Stimulated activated CD8-positive, alpha-beta memory T cell treated with anti-CD3 and anti-CD28 coated beads, Interleukin-15, amount 100 ng/mL, for 1 hour (primary cell): Measurements from ENCODE around the gene LRFN2.

ENCODE experiments used
- DNase-seq: peaks from one replicate; pipeline ENCODE4 v3.0.0-alpha.2; 2020; ENCODE audit warnings: low read depth

Gene LRFN2

DNA sequence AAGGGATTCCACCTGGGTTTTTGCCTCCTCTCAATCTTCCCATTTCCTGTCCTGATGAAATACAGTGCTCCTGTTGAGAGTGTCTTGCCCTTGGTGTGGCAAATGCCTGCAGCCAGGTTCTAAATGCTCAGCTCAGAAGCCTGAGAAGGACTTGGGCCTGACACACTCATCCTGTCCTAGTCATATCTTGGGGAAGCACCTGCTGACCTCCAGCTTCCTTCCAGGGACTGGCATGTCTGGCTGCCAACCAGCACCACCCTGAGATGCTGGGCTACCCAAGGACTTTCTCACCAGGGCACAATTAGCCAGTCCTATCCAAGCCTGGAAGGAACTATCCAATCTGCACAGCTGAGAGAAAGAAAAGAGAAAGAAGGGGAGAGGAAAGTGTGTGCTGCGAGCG, 43.4 kb downstream of the LRFN2 start:
- DNase-seq, result no peak

DNA sequence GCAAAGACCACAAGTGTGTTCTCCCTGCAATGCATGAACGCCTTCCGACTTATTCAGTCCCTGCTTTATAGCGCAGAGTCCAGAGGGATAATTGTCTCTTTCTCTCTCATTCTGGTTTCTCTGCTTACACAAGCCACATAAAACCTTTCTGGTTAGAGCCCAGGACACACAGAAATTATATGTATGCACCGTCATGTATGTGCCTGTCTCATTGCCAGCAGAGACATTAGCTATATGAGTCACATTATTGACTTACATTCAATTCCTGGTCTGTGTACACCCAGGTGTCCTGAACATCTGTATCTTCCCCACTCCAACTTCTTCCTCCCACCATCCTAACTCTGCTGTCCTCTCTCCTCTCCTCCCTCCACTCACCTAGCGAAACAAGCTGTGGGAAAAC, 44.0 kb downstream of the LRFN2 start:
- no peak for DNase-seq

DNA sequence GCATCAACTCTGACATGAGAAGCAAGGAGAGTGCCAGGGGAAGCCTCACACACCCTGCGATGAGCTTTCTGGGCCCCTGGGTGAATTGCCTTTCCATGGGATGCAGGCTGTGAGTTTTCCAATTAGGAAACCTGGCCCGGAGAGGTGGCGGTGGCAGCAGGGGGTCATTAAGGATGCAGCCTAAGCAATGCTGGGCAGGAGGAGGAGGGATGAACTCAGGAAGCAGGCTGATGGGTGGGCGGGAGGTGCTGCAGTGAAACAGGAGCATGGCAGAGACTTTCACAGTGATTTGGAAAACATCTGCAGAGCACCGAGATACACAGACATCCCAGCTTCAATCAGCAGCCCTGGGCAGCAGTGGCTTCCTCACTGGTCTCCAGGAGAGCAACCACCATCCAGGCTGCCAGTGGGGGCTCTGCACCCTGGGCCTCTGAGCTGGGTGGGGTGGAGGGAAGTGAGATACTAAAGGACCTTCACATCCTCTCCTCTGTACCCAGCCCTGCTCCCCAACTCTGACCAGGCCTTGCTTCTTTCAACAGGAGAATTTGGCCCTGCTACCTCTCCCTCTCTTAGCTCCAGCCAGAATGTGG, 44.9 kb downstream of the LRFN2 start:
- no peak for DNase-seq

DNA sequence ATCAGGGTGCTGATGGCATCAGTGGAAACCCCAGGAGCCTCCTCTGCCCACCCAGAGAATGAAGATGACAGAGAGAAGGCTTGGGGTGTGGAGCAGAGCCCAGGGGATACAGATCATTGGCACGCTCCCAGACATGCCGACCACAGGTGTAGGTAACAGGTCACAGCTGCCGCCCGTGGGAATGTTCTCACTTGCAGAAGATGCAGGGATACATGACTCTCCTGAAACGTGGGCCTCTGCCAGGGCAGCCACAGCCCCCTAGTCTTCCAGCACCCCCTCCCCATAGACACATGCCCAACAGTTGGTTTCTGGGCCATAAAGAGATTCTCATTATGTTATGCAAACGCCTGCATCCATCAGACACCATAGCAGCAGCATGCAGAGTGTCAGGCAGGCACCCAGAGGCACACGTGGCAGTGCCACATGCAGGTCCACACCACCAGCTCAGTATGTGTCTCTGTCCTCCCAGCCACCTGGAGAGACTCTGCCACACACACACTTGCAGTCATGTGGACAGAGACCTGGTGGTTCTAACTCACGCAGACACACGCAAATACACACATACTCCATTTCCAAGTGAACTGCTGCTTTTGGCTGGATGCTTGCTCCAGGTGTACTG, 45.5 kb downstream of the LRFN2 start:
- DNase-seq, result no peak

GRCh38 chr6:40540790-40541189, 46.4 kb downstream of the LRFN2 start:
- DNase-seq, result no peak

GRCh38 chr6:40539853-40540252, 47.3 kb downstream of the LRFN2 start:
- no peak for DNase-seq

- no peak for DNase-seq
Measured at GRCh38 chr6:40538556-40538955, 48.6 kb downstream of the LRFN2 start.

DNA sequence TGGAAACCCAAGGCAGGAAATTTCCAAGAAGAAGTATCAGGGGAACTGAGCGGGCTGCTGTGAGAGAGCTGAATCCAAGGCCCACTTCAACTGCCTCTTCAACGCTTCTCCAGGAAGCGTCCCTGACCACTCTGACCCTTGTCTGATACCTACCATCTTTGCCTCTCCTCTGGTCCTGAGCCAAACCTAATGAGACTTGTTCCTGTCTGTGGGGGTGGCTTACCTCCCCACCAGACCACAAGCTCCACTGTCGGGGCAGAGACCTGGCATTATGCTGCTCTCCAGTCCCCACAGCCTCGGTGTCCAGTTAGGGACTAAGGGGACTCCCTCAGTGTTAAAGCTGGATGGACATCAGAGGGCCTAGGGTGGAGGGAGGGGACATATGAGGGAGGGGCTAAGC, 49.7 kb downstream of the LRFN2 start:
- DNase-seq, result no peak

DNA sequence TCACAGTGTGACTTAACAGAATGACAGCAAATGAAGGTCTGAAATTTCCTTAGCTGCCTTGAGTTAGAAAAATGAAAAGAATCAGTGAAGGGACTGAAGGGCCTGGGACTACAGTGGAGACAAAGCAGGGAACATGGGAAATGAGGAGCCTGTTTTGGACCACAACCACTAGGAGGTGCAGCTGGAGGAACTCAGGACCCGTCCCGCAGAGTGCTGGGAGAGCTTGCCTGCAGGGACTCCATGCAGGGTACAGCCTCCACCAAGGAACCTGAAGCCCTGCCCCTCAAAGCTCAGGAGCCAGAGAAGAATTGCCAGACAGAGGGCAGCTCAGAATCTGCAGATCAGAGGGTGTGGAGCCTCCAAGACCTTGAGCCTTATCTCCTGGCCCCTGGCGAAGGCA, 50.7 kb downstream of the LRFN2 start:
- DNase-seq, result no peak

DNA sequence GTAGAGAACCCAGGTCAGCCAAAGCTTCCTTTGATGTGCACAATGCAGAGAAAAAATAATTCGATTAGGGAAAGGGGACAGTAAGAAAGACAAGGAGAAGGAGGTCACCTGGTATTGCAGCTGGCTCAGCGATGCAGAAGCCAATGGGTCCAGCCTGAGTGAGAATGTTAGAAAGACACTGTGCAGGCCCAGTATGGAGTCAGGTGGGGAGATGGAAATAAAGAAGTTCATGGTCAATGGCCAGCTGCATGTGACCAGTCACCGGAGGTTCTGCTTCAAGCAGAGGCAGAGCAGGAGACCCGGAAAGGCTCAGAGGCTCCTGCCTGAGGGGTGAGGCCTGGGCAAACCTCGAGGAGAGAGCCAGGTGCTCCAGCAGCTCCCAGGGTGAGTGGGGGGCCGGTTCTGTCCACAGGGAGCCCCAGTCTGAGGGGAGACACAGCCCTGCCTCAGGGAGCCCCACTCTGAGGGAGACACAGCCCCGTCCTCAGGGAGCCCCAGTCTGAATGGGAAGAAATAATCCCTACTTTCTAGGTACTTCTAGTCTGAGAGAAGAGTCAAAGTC, 51.3 kb downstream of the LRFN2 start:
- DNase-seq, result no peak

- DNase-seq, result no peak
Measured at GRCh38 chr6:40535110-40535818, 51.9 kb downstream of the LRFN2 start.

DNA sequence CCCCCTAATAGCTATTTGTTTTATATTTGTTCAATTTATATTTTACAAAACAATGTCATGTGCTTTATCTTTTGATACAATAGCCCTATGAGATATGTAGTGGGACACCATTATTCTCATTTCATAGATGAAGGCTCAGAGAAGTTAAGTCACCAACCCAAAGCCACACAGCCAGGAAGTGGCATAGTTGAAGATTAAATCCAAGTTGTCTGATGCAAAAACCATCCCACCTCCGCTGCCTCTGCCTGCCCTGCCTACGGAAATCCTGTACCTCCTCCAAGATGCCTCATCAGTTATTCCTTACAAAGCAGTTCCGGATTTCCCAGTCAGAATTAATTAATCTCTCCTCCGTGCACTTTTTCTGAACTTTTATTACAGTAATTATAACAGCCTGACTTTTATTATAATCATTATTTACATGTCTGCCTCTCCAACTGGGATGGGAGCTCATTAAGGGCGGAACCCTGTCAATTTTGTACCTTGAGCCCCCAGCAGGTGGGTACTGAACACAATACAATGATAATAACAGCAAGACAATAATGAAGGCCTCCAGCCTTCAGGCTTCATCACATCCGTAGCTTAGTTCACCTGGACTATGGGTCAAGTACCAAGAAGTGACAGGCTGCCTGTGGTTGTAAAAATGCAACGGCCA, 54.7 kb downstream of the LRFN2 start:
- no peak for DNase-seq

GRCh38 chr6:40529919-40530318, 57.2 kb downstream of the LRFN2 start:
- DNase-seq, result no peak

GRCh38 chr6:40529040-40529439, 58.1 kb downstream of the LRFN2 start:
- DNase-seq, result no peak

DNA sequence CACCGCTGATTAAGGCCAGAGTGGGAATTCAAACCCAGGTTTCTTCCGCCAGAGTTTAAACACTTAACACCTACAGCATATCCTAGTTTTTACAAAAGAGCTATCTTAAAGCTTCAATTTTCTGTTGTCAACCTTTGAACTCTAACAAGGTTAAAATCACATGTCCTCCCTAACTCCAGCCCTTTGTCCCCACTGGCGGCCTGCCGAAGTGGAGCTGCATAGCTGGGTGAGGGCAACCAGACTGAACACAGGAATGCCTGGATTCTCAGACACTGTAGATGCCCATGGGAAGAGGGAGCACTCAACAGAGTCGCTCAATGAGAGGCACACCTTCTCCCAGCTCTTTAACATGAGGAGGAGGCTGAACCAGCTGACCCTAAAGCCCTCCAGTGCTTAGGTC, 59.1 kb downstream of the LRFN2 start:
- DNase-seq, result no peak

- DNase-seq, result no peak
Measured at GRCh38 chr6:40526036-40526435, 61.1 kb downstream of the LRFN2 start.

GRCh38 chr6:40524797-40525585, 62.2 kb downstream of the LRFN2 start:
- DNase-seq, result no peak

DNA sequence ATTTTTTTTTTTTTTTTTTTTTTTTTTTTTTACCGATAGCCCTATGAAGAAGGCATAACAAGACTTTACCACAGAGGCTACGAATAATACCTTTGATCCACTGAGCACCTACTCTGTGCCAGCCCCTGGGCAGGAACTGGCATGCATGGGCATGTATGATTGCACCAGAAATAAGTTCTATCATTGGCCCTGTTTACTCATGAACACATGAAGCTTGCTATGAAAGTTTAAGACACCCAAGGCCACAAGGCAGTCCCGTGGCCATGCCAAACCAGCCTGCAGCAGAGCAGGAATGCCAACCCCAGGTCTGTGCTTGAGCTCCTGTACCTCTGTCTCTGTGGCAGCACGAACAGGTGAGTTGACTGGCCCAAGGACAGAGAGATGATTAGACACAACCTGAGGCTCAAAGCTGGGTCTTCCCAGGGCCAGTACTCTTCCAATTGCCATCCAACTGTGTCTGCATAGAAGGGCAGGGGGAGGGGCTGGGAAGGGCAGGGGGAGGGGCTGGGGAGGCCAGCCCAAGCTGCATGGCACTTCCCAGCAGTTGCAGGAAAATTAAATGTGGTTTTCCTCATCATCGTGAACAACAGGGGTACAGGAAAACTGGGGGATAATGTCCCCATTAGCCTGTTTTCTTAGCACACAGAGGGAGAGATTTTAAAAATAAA, 63.5 kb downstream of the LRFN2 start:
- no peak for DNase-seq

- no peak for DNase-seq
Measured at GRCh38 chr6:40521496-40521895, 65.7 kb downstream of the LRFN2 start.

GRCh38 chr6:40520678-40521077, 66.5 kb downstream of the LRFN2 start:
- no peak for DNase-seq

DNA sequence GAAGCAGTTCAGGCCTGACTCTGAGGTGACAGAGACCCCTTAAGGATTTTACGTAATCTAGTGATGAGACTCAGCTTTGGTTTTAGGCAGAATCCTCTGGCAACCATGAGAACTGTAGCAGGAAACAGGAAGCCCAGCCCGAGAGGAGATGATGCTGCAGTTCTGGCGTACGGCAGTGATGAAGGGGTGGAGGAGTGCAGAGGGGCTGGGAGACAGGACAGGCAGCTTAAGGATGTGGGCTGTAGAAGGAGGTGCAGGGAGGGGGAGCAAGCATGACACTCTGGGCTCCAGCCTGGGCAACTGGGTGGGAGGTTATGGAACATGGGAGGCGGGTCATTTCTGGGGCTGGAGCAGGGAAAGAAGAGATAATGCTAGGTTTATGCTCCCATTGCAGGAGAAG, 67.1 kb downstream of the LRFN2 start:
- DNase-seq, result no peak

DNA sequence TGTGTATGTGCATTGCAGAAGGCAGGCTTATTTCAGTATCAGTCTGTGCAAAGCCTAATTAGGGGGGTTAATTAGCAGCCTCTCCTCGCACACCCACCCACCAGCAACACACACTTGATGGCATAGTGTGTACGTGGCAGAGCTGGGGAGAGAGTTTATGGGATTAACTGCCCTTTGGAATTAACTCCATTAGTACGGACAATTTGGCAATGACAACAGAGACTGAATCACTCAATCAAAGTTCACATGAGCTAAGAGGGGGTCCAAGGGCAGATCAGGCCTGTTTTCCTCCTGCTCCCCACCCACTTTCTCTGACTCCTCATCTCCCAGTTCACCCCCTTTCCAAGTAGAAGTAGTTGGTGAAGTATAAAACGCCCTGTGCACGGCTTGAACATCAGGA, 69.5 kb downstream of the LRFN2 start:
- no peak for DNase-seq
